H1 (cell line): Measurements from ENCODE around the gene SH3PXD2B. TPM values are rescaled to one million over a fixed set of nuclear protein-coding genes. Genes with fewer than 3 reads are reported as not detected.
A peak's percentile ranks its signal among the peaks of the same experiment; 100 is the strongest.

Experiments used
- CTCF ChIA-PET: fragments of 300-600 bp; sonication (Branson Sonifier 250); formaldehyde crosslinking; loops from one replicate; lab custom pipeline; 2021; ENCODE audit not compliant: partially characterized antibody; lab: Charles Lee
- POLR2A ChIA-PET: fragments of 300-600 bp; sonication (Branson Sonifier 250); formaldehyde crosslinking; loops from one replicate; lab custom pipeline; 2021; ENCODE audit warnings: inconsistent platforms; ENCODE audit not compliant: partially characterized antibody; lab: Charles Lee
- DNase-seq, 2 experiments: peaks; one replicate each; pipeline versions ENCODE4 v3.0.0 to v3.0.0-alpha.2; 2010 to 2022; ENCODE audit warnings: low spot score in 2 of 2, low read depth in 1 of 2, mixed read lengths in 1 of 2
- FAIRE-seq: peaks from 2 replicates; lab custom pipeline; 2011; peaks lifted over from hg19 to GRCh38; lab: Jason Lieb, UNC
- H2AFZ ChIP-seq: 2 replicates; pipeline ENCODE4 v1.8.1; 2012; ENCODE audit warnings: low read length, inconsistent platforms
- H2AK5ac ChIP-seq: 2 replicates; pipeline ENCODE4 v1.6.1; 2013; ENCODE audit warnings: low read depth, low read length
- H2BK120ac ChIP-seq: replicated peaks from 2 replicates; pipeline ENCODE3; 2013; ENCODE audit warnings: low read depth, low read length, inconsistent platforms
- H2BK12ac ChIP-seq: 2 replicates; pipeline ENCODE4 v1.6.1; 2013; ENCODE audit warnings: low read depth, low read length
- H2BK15ac ChIP-seq: 2 replicates; pipeline ENCODE4 v1.6.1; 2013; ENCODE audit warnings: low read length
- H2BK20ac ChIP-seq: 2 replicates; pipeline ENCODE4 v1.6.1; 2013; ENCODE audit warnings: low read length
- H2BK5ac ChIP-seq: 2 replicates; pipeline ENCODE4 v1.6.1; 2013; ENCODE audit warnings: low read depth, low read length
- H3K14ac ChIP-seq: 2 replicates; pipeline ENCODE4 v1.6.1; 2013; ENCODE audit warnings: inconsistent platforms; ENCODE audit not compliant: insufficient read length
- H3K18ac ChIP-seq: 2 replicates; pipeline ENCODE4 v1.6.1; 2013; ENCODE audit warnings: low read length; ENCODE audit errors: extremely low read depth
- H3K23ac ChIP-seq: 2 replicates; pipeline ENCODE4 v1.6.1; 2013; ENCODE audit warnings: inconsistent platforms; ENCODE audit not compliant: insufficient read length
- H3K23me2 ChIP-seq: 2 replicates; pipeline ENCODE4 v1.6.1; 2013; ENCODE audit warnings: low read depth, low read length
- H3K27ac ChIP-seq: 2 replicates; pipeline ENCODE4 v1.6.1; 2011; ENCODE audit warnings: low read depth, low read length, inconsistent platforms
- H3K27me3 ChIP-seq, 4 experiments: replicated peaks in 1 of 4; 1 replicate in 1 of 4; 2 replicates in 3 of 4; pipeline versions ENCODE4 v1.6.1 to v1.8.1; 2011 to 2013; ENCODE audit warnings: low read length in 3 of 4, mild to moderate bottlenecking in 3 of 4, inconsistent platforms in 2 of 4, mixed read lengths in 2 of 4, moderate library complexity in 1 of 4; ENCODE audit not compliant: control insufficient read depth in 3 of 4, insufficient read depth in 3 of 4; ENCODE audit errors: extremely low read depth in 1 of 4
- H3K36me3 ChIP-seq, 4 experiments: 2 replicates each; pipeline versions ENCODE4 v1.6.1 to v1.8.1; 2011 to 2013; ENCODE audit warnings: mild to moderate bottlenecking in 4 of 4, low read length in 3 of 4, moderate library complexity in 2 of 4, control low read depth in 1 of 4, inconsistent platforms in 1 of 4; ENCODE audit not compliant: insufficient read depth in 4 of 4, control insufficient read depth in 2 of 4
- H3K4ac ChIP-seq: replicated peaks from 2 replicates; pipeline ENCODE3; 2013; ENCODE audit warnings: low read length, low read depth, mixed read lengths, inconsistent platforms; ENCODE audit not compliant: insufficient read length
- H3K4me1 ChIP-seq, 4 experiments: replicated peaks in 1 of 4; 1 replicate in 1 of 4; 2 replicates in 3 of 4; pipeline versions ENCODE4 v1.6.1 to v1.8.1; 2011 to 2013; ENCODE audit warnings: low read length in 3 of 4, inconsistent platforms in 2 of 4, mixed read lengths in 1 of 4; ENCODE audit not compliant: insufficient read depth in 4 of 4, control insufficient read depth in 3 of 4
- H3K4me2 ChIP-seq, 2 experiments: 2 replicates each; pipeline versions ENCODE4 v1.6.1 to v1.8.1; 2011 to 2013; ENCODE audit warnings: low read depth in 2 of 2, low read length in 2 of 2, control low read depth in 1 of 2, inconsistent platforms in 1 of 2, mild to moderate bottlenecking in 1 of 2; ENCODE audit not compliant: insufficient read depth in 1 of 2
- H3K4me3 ChIP-seq, 4 experiments: fragments of 200-600, 300-600 bp in 1 of 4; sonication (generic), shearing (Covaris generic), sonication (Bioruptor Twin) in 1 of 4; 2 replicates each; pipeline versions ENCODE4 v1.5.1 to v1.8.1; 2011 to 2016; ENCODE audit warnings: low read length in 4 of 4, low read depth in 3 of 4, control low read depth in 2 of 4, inconsistent platforms in 2 of 4, mild to moderate bottlenecking in 2 of 4, mixed read lengths in 1 of 4, moderate library complexity in 1 of 4; ENCODE audit not compliant: insufficient read depth in 2 of 4; ENCODE audit errors: extremely low read depth in 1 of 4
- H3K56ac ChIP-seq: replicated peaks from 2 replicates; pipeline ENCODE3; 2013; ENCODE audit warnings: low read depth, mild to moderate bottlenecking, mixed read lengths, low read length, inconsistent platforms; ENCODE audit not compliant: insufficient read length
- H3K79me1 ChIP-seq: 2 replicates; pipeline ENCODE4 v1.6.1; 2013; ENCODE audit warnings: low read depth, low read length, control low read depth
- H3K79me2 ChIP-seq, 2 experiments: 2 replicates each; pipeline versions ENCODE4 v1.6.1 to v1.8.1; 2012 to 2013; ENCODE audit warnings: low read length in 2 of 2, mild to moderate bottlenecking in 2 of 2, inconsistent platforms in 1 of 2; ENCODE audit not compliant: insufficient read depth in 2 of 2, control insufficient read depth in 1 of 2
- H3K9ac ChIP-seq, 4 experiments: replicated peaks in 1 of 4; 1 replicate in 1 of 4; 2 replicates in 3 of 4; pipeline versions ENCODE4 v1.6.1 to v1.8.1; 2011 to 2013; ENCODE audit warnings: low read depth in 3 of 4, low read length in 3 of 4, control low read depth in 2 of 4, mild to moderate bottlenecking in 2 of 4, moderate library complexity in 2 of 4, inconsistent platforms in 1 of 4; ENCODE audit errors: extremely low read depth in 1 of 4
- H3K9me3 ChIP-seq, 2 experiments: 2 replicates each; pipeline versions ENCODE4 v1.6.1 to v1.8.1; 2012 to 2013; ENCODE audit warnings: mild to moderate bottlenecking in 2 of 2, moderate library complexity in 2 of 2, control low read depth in 1 of 2, inconsistent platforms in 1 of 2, low read depth in 1 of 2, low read length in 1 of 2, mixed read lengths in 1 of 2; ENCODE audit not compliant: insufficient read depth in 2 of 2
- H4K20me1 ChIP-seq, 2 experiments: replicated peaks in 1 of 2; 2 replicates each; pipeline versions ENCODE3 to v1.8.1; 2011 to 2013; ENCODE audit warnings: inconsistent platforms in 2 of 2, low read length in 2 of 2, mild to moderate bottlenecking in 1 of 2; ENCODE audit not compliant: insufficient read depth in 2 of 2, control insufficient read depth in 1 of 2
- H4K5ac ChIP-seq: 2 replicates; pipeline ENCODE4 v1.6.1; 2013; ENCODE audit warnings: low read length, low read depth, mixed read lengths, inconsistent platforms; ENCODE audit not compliant: insufficient read length
- H4K8ac ChIP-seq: 2 replicates; pipeline ENCODE4 v1.8.0; 2013; ENCODE audit warnings: mild to moderate bottlenecking, moderate library complexity, low read length, inconsistent platforms; ENCODE audit not compliant: insufficient read depth; ENCODE audit errors: extremely low read depth
- H4K91ac ChIP-seq: replicated peaks from 2 replicates; pipeline ENCODE3; 2013; ENCODE audit warnings: low read length, mixed read lengths, inconsistent platforms; ENCODE audit not compliant: insufficient read length
- ASH2L ChIP-seq: fragments of 200-600, 300-600 bp; sonication (generic); IDR thresholded peaks from one replicate; pipeline ENCODE4 v1.7.1; 2017; ENCODE audit warnings: low read length
- ATF2 ChIP-seq: IDR thresholded peaks from 2 replicates; pipeline ENCODE4 v1.6.1; 2012; ENCODE audit warnings: low read length, inconsistent platforms
- E2F6 ChIP-seq: IDR thresholded peaks from 2 replicates; pipeline ENCODE4 v1.6.1; 2012; ENCODE audit warnings: inconsistent platforms
- HDAC2 ChIP-seq, 2 experiments: fragments of 300-600 bp in 1 of 2; sonication (generic) in 1 of 2; IDR thresholded peaks; 2 replicates each; pipeline ENCODE4 v1.6.1; 2011 to 2012; ENCODE audit warnings: low read depth in 2 of 2, low read length in 2 of 2, mild to moderate bottlenecking in 2 of 2, moderate library complexity in 2 of 2, borderline replicate concordance in 1 of 2, inconsistent platforms in 1 of 2
- POLR2A ChIP-seq, 2 experiments: IDR thresholded peaks; 1 replicate in 1 of 2; 2 replicates in 1 of 2; pipeline ENCODE4 v1.6.1; 2011; ENCODE audit warnings: low read depth in 2 of 2, low read length in 2 of 2, mild to moderate bottlenecking in 2 of 2; ENCODE audit errors: control extremely low read depth in 1 of 2
- POU5F1 ChIP-seq: IDR thresholded peaks from 2 replicates; pipeline ENCODE4 v1.6.1; 2011; ENCODE audit warnings: low read depth, mild to moderate bottlenecking, low read length, moderate library complexity
- RBBP5 ChIP-seq: IDR thresholded peaks from 2 replicates; pipeline ENCODE4 v1.7.1; 2012; ENCODE audit warnings: low read depth, mild to moderate bottlenecking, inconsistent platforms, low read length, moderate library complexity, borderline replicate concordance
- RNF2 ChIP-seq: fragments of 200-900, 300-1000 bp; sonication (generic); IDR thresholded peaks from 2 replicates; pipeline ENCODE4 v1.7.1; 2016; ENCODE audit warnings: borderline replicate concordance, low read depth, mild to moderate bottlenecking, antibody characterized with exemption, low read length; ENCODE audit not compliant: poor library complexity, severe bottlenecking; ENCODE audit errors: missing control alignments
- WGBS, 2 experiments: shearing (Covaris generic) in 1 of 2; methylation state at CpG; one replicate each; pipeline versions ENCODE4 v1.1.6 to v1.1.7; 2013 to 2015; ENCODE audit warnings: low lambda C conversion rate in 2 of 2, mixed read lengths in 2 of 2, inconsistent platforms in 1 of 2, low coverage in 1 of 2, missing lambda C conversion rate in 1 of 2; ENCODE audit not compliant: insufficient replicate concordance in 2 of 2, insufficient coverage in 1 of 2, insufficient read length in 1 of 2; ENCODE audit errors: extremely low coverage in 1 of 2, missing lambda C conversion rate in 1 of 2; 5-methylcytosine and 5-hydroxymethylcytosine counted together
- polyA plus RNA-seq, 7 experiments: library from polyadenylated mRNA; depleted of rRNA in 3 of 7; stranded (reverse) in 5 of 7; unstranded in 2 of 7; fragments of >200 nt in 5 of 7; fragments of 200-250 nt in 2 of 7; gene quantifications; 1 replicate in 5 of 7; 2 replicates in 1 of 7; 4 replicates in 1 of 7; pipeline versions ENCODE4 v1.2.1 to v1.2.3, GENCODE V29; 2011 to 2013; ENCODE audit warnings: missing spikeins in 2 of 7, mixed read lengths in 2 of 7
- total RNA-seq: library from RNA; stranded (reverse); fragmentation: NEBNext Ultra II Directional; extraction: Animal tissue kit (Norgen Biotek cat#: 25700); gene quantifications from 2 replicates; pipeline ENCODE4 v1.2.1, GENCODE V29; 2021

The SH3PXD2B gene
- total and polyA plus RNA-seq, 2 of the 8 experiments (the other 6 are each of a cell fraction or from before 2014, with no cell fraction given): 32.9 to 72.9 TPM

GRCh38 chr5:172455511-172456061, 1.3 kb upstream of the SH3PXD2B start:
- peaks cover 12% of the 10 kb centered on the region in 2 experiments for H4K20me1 ChIP-seq
- POLR2A ChIA-PET: interaction anchor here (0.7 to 1.2 kb wide), 2 partner anchors 14 to 187 kb away, joined by 3 read pairs; no protein-coding TSS in a partner anchor
- no peak overlapping the region for H4K91ac ChIP-seq
- H3K4ac ChIP-seq: no peak overlapping the region
- peak overlapping the region; percentile 51; the same call in 1 of the 2 replicates for H2BK12ac ChIP-seq
- no peak overlapping the region; the same call in 1 of the 2 replicates for H4K8ac ChIP-seq
- peak overlapping the region; percentile 83 for H2BK15ac ChIP-seq
- peak overlapping the region; percentile 57 to 63; a peak in 3 of 4 replicates for H3K4me2 ChIP-seq
- WGBS, 2 experiments: 78% methylated on average over 13 of the region's 13 CpGs; no CpG with 5 or more reads in 1 of the 2 experiments
- DNase-seq (peak in 1 of 2 experiments; percentile 54), FAIRE-seq (peak; percentile 39)
- H2BK20ac ChIP-seq: peak overlapping the region; percentile 61; the same call in 1 of the 2 replicates
- H3K18ac ChIP-seq: 0 out of 2 replicates have a peak overlapping the region, but pooled peaks have one; percentile 24
- no peak overlapping the region for H3K14ac ChIP-seq
- no peak overlapping the region for H3K27ac ChIP-seq
- peak overlapping the region; percentile 49; the same call in 1 of the 2 replicates for H2BK5ac ChIP-seq
- H3K79me2 ChIP-seq: peaks cover 0 to 28% of the 10 kb centered on the region in 2 experiments; a peak in 2 of 4 replicates
- peaks cover 0 to 3% (median 0%) of the 10 kb centered on the region in 4 experiments; a peak in 1 of 8 replicates for H3K36me3 ChIP-seq
- TF ChIP-seq ATF2 (no peak), RNF2 (no peak), ASH2L (no peak), HDAC2 (IDR thresholded peaks at IDR 0.05; ENCODE audit: borderline replicate concordance in 1 of 2, low read depth in 2 of 2, low read length in 2 of 2) (no peak), POU5F1 (no peak), E2F6 (0 out of 2 replicates have a peak, but pooled peaks have one; percentile 38), RBBP5 (no peak), POLR2A (IDR thresholded peaks at IDR 0.05; ENCODE audit: control extremely low read depth in 1 of 2, low read depth in 2 of 2, low read length in 2 of 2) (no peak)
- H4K5ac ChIP-seq: no peak overlapping the region
- H2AK5ac ChIP-seq: peak overlapping the region; percentile 61; the same call in 1 of the 2 replicates
- no peak overlapping the region for H2AFZ ChIP-seq
- H3K23ac ChIP-seq: no peak overlapping the region
- CTCF ChIA-PET: interaction anchor here (0.9 to 1.2 kb wide), 2 partner anchors 10 to 240 kb away, joined by 3 to 4 read pairs; no protein-coding TSS in a partner anchor
- no peak overlapping the region for H2BK120ac ChIP-seq
- no peaks in the 10 kb centered on the region for H3K23me2 ChIP-seq
- peaks cover 5% of the 10 kb centered on the region; the same call in 1 of the 2 replicates for H3K79me1 ChIP-seq
- no peak overlapping the region for H3K56ac ChIP-seq
- no peaks in the 10 kb centered on the region; a peak in 2 of 7 replicates for H3K27me3 ChIP-seq
- no peak overlapping the region for H3K9ac ChIP-seq
- no peak overlapping the region for H3K4me3 ChIP-seq
- H3K4me1 ChIP-seq: peaks cover 10 to 19% (median 15%) of the 10 kb centered on the region in 4 experiments
- H3K9me3 ChIP-seq: no peaks in the 10 kb centered on the region
